GM23248 (cell line): ENCODE results near the gene NPC1. TPM values are rescaled to one million over a fixed set of nuclear protein-coding genes. Genes with fewer than 3 reads are reported as not detected.
"Not testable (repeated sequence)": the region's sequence is repeated elsewhere in the genome, so short reads cannot be mapped to it uniquely, and the experiment has no call there.

Source experiments
- DNase-seq: peaks from one replicate; pipeline ENCODE4 v3.0.0-alpha.2; 2015
- H2AFZ ChIP-seq: fragments of 200-600 bp; sonication (generic); 2 replicates; pipeline ENCODE4 v1.6.1; 2016; ENCODE audit warnings: antibody characterized with exemption
- H3F3A ChIP-seq: fragments of 200-600 bp; sonication (generic); 2 replicates; pipeline ENCODE4 v1.6.1; 2016; ENCODE audit warnings: mild to moderate bottlenecking, antibody characterized with exemption, mixed run types; ENCODE audit not compliant: insufficient read depth
- H3K27ac ChIP-seq: fragments of 200-600 bp; sonication (generic); 2 replicates; pipeline ENCODE4 v1.5.1; 2016; ENCODE audit warnings: mild to moderate bottlenecking
- H3K27me3 ChIP-seq: fragments of 200-600 bp; sonication (generic); replicated peaks from 2 replicates; pipeline ENCODE4 v1.6.1; 2016; ENCODE audit warnings: mild to moderate bottlenecking; ENCODE audit not compliant: insufficient read depth
- H3K36me3 ChIP-seq: fragments of 200-600 bp; sonication (generic); 2 replicates; pipeline ENCODE4 v1.6.1; 2016; ENCODE audit warnings: low read depth, mild to moderate bottlenecking
- H3K4me1 ChIP-seq: fragments of 200-600 bp; sonication (generic); 2 replicates; pipeline ENCODE4 v1.6.1; 2016; ENCODE audit warnings: mild to moderate bottlenecking; ENCODE audit not compliant: insufficient read depth
- H3K4me2 ChIP-seq: fragments of 200-600 bp; sonication (generic); one replicate; pipeline ENCODE4 v1.6.1; 2016; ENCODE audit warnings: mild to moderate bottlenecking; ENCODE audit not compliant: unreplicated experiment
- H3K4me3 ChIP-seq: fragments of 200-600 bp; sonication (generic); 2 replicates; pipeline ENCODE4 v1.5.1; 2016; ENCODE audit warnings: mild to moderate bottlenecking
- H3K79me2 ChIP-seq: fragments of 200-600 bp; sonication (generic); 2 replicates; pipeline ENCODE4 v1.6.1; 2016; ENCODE audit warnings: mild to moderate bottlenecking; ENCODE audit not compliant: insufficient read depth
- H3K9ac ChIP-seq: fragments of 200-600 bp; sonication (generic); 2 replicates; pipeline ENCODE4 v1.6.1; 2016; ENCODE audit warnings: mild to moderate bottlenecking
- H3K9me2 ChIP-seq: fragments of 200-600 bp; sonication (generic); 2 replicates; pipeline ENCODE4 v1.6.1; 2016; ENCODE audit warnings: mixed run types, mild to moderate bottlenecking, moderate library complexity; ENCODE audit not compliant: insufficient read depth
- H3K9me3 ChIP-seq: fragments of 200-600 bp; sonication (generic); one replicate; pipeline ENCODE4 v1.6.1; 2017; ENCODE audit warnings: low read depth
- H4K20me1 ChIP-seq: fragments of 200-600 bp; sonication (generic); 2 replicates; pipeline ENCODE4 v1.6.0; 2016; ENCODE audit not compliant: insufficient read depth
- EZH2 ChIP-seq: fragments of 200-600 bp; sonication (generic); IDR thresholded peaks from 2 replicates; pipeline ENCODE4 v1.6.1; 2018; ENCODE audit warnings: antibody characterized with exemption, mild to moderate bottlenecking; ENCODE audit not compliant: insufficient read depth, poor library complexity, severe bottlenecking
- EZH2phosphoT487 ChIP-seq: fragments of 200-600 bp; sonication (generic); IDR thresholded peaks from 2 replicates; pipeline ENCODE4 v1.6.1; 2018; ENCODE audit warnings: antibody characterized with exemption, moderate library complexity, mild to moderate bottlenecking, low read depth; ENCODE audit not compliant: insufficient read depth
- WGBS, 2 experiments: methylation state at CpG; one replicate each; pipeline ENCODE4 v1.1.6; 2015 to 2017; ENCODE audit warnings: low lambda C conversion rate in 2 of 2, low coverage in 1 of 2; ENCODE audit errors: missing lambda C conversion rate in 2 of 2; 5-methylcytosine and 5-hydroxymethylcytosine counted together
- in situ Hi-C: fragments of 300-500 bp; cut with MboI; formaldehyde crosslinking; loops from 2 replicates; pipeline ENCODE4 v1.15.0; 2020
- polyA plus RNA-seq: library from polyadenylated mRNA; unstranded; fragments of >200 nt; fragmentation: Nextera tagmentation; extraction: Ambion mirVana; gene quantifications from 2 replicates; pipeline ENCODE4 v1.2.1, GENCODE V29; 2016
- total RNA-seq: library from RNA; depleted of rRNA; stranded (reverse); fragments of >200 nt; shearing (Covaris generic); gene quantifications from 2 replicates; pipeline ENCODE4 v1.2.3, GENCODE V29; 2014

Gene NPC1
- total and polyA plus RNA-seq, 2 experiments from 2014 or later = 28.1 to 28.7 TPM

DNA sequence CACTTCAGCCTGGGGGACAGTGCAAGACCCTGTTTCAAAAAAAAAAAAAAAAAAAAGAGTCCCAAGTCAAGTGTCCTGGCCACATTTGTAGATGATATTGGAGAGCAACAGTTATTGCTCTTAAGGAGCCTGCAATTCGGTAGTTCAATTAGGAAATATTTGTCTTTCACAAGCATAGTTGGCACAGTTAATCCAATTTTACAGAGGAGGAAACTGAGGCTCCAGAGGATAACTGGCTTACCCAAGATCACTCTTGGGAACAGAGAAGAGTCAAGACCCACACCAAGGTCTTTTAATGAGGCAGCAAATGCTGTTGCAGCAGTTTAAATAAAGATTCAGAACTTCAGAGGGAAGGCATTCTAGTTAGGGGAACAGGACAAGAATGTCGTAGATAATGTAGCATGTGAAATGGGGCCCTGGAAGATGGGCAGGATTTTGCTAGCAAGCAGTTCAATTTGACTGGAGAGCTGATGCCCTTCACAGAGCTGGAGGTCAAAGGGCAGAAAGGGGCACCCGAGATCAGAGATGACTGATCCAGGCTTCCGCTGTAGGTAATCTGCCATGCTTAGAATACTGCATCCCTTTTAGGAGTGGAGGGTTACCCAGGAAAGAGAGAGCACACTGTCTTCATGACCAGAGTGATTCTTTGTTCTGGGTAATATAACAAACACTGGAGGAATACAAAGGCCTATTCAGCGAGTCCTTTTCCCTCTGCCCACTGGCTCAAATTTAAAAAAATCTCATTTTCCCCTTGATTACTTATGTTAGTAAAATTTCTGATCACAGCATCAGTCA lies 3.0 kb downstream of the NPC1 start:
- H3K4me1 ChIP-seq = peaks cover 56% of the 10 kb centered on the region
- peak overlapping the region; percentile 97 for H3K4me2 ChIP-seq
- in situ Hi-C loops = no loop called here
- no peaks in the 10 kb centered on the region for H3K27me3 ChIP-seq
- TF ChIP-seq EZH2 = no peak
- no peak for TF ChIP-seq EZH2phosphoT487
- DNase-seq = no peak
- peaks cover 70% of the 10 kb centered on the region for H3K79me2 ChIP-seq
- H3K36me3 ChIP-seq = no peaks in the 10 kb centered on the region
- no peak overlapping the region; the same call in 1 of the 2 replicates for H3K4me3 ChIP-seq
- 0 out of 2 replicates have a peak, but pooled peaks cover 4% of the 10 kb centered on the region for H4K20me1 ChIP-seq
- 80 to 85% methylated on average over 5 of the region's 5 CpGs for WGBS, 2 experiments
- H2AFZ ChIP-seq = no peak overlapping the region
- peaks cover 50% of the 10 kb centered on the region for H3F3A ChIP-seq
- no peaks in the 10 kb centered on the region for H3K9me2 ChIP-seq
- H3K27ac ChIP-seq = no peak overlapping the region
- no peak overlapping the region for H3K9ac ChIP-seq
- H3K9me3 ChIP-seq = no peaks in the 10 kb centered on the region

DNA sequence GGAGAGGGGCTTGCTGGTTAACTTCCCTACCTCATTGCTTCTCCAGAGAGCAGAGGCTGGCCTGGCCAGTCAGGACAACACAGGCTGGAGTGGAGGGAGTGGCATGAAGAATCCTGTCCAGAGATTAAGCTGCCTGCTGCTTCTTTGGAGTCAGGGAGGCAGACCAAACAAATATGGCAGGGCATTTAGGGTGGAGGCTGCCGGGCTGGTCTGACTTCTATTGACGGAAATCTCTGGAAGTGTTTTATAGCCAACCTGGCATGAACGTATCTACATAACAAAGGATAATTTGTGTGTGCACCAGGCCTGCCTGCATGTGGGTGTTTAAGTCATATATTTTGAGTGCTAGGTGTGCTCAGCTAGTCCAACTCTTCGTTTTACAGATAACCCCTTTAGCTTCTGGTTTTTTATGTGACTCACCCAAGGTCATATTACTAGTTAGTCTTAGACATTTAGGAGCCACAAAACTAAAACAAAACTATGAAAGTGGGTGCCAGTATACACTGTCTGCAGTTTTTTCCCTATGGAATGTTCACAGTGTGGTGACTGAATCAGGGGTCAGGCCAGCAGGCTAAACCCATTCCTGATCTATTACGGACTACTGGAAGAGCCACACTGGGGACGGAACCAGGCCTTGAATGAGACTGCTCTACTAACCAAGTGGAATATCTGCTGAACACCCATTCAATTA lies 5.5 kb downstream of the NPC1 start:
- WGBS, 2 experiments = 38 to 39% methylated on average over 6 of the region's 6 CpGs
- peak; percentile 89 for DNase-seq
- H3K36me3 ChIP-seq = no peaks in the 10 kb centered on the region
- TF ChIP-seq EZH2phosphoT487 (no peak), EZH2 (no peak)
- in situ Hi-C loops = no loop called here
- H4K20me1 ChIP-seq = 0 out of 2 replicates have a peak, but pooled peaks cover 4% of the 10 kb centered on the region
- H3K9me2 ChIP-seq = no peaks in the 10 kb centered on the region
- peaks cover 42% of the 10 kb centered on the region for H3F3A ChIP-seq
- H2AFZ ChIP-seq = no peak overlapping the region
- no peaks in the 10 kb centered on the region for H3K27me3 ChIP-seq
- no peaks in the 10 kb centered on the region for H3K9me3 ChIP-seq
- peaks cover 80% of the 10 kb centered on the region for H3K79me2 ChIP-seq
- peak overlapping the region; percentile 61 for H3K27ac ChIP-seq
- peak overlapping the region; percentile 23; the same call in 1 of the 2 replicates for H3K4me3 ChIP-seq
- peak overlapping the region; percentile 50 for H3K4me2 ChIP-seq
- peak overlapping the region; percentile 39 for H3K9ac ChIP-seq
- H3K4me1 ChIP-seq = peaks cover 56% of the 10 kb centered on the region

DNA sequence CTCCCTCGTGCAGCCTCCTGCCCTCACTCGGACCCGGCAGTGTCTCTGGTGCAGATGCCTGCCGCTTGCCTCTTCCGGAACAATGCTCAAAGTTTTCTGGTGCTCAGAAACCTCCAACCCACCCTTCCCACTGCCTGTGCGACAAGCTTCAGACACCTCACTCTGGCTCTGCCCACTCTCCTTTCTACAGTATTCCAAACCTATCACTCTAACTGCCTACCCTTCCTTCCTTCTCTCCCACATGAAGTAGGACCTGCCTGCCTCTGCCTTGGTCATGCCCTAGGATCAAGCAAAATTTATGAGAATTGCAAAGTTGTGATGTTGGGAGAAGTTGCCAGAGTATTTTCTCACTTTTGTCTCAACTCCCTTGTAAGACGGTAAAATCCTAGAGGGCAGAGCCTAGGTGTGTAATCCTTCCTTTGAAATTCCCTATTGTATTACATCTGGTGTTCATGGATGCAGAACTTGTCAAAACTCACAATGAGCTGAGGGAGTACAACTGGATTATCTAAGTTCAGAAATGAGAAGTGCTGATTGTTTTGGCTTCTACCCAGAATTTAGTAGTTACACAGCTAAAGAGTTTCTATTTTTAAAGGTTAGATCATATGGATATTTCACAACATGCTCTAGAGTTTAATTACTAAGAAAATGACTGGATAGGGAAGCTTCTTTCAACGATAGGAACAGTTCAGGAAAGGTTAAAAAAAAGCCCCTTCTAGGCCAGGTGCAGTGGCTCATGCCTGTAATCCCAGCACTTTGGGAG lies 7.2 kb downstream of the NPC1 start:
- Histone ChIP-seq H3K9me3 (no peaks in the 10 kb centered on the region), H3K79me2 (peaks cover 79% of the 10 kb centered on the region), H4K20me1 (0 out of 2 replicates have a peak, but pooled peaks cover 8% of the 10 kb centered on the region), H3K4me3 (no peak overlapping the region), H3F3A (peaks cover 44% of the 10 kb centered on the region), H3K4me2 (no peak overlapping the region), H3K9me2 (no peaks in the 10 kb centered on the region), H2AFZ (no peak overlapping the region), H3K4me1 (peaks cover 50% of the 10 kb centered on the region), H3K27me3 (no peaks in the 10 kb centered on the region), H3K36me3 (no peaks in the 10 kb centered on the region), H3K9ac (no peak overlapping the region), H3K27ac (no peak overlapping the region)
- TF ChIP-seq EZH2phosphoT487 = no peak
- TF ChIP-seq EZH2 = no peak
- DNase-seq = peak; percentile 71
- in situ Hi-C loops = no loop called here
- WGBS, 2 experiments = 84 to 85% methylated on average over 8 of the region's 8 CpGs

DNA sequence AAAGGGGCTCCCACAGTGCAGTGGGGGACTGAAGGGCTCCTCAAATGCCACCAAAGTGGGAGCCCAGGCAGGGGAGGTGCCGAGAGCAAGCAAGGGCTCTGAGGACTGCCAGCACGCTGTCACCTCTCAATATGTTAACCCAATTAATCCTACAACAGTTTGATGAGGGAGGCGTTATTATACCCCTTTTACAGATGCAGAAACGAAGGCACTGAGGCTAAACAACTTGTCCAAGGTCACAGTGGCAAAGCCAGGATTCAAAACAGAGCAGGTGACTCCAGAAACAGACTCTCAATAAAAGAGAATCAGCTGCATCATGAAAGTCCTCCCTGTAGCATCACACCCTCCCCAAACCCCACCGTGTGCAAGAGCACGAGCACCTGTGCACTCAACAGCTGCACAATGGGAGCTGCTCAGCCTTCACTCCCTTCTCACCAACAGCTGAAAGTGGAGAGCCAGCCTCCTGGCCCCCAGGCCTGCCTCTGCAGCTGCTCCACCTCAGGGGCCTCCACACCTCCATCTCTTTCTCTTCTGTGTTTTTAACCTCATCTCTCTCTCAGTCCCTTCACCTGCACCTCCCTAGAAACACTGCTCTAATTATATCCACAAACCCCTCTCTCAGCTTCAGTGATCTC lies 8.1 kb downstream of the NPC1 start:
- 0 out of 2 replicates have a peak, but pooled peaks cover 8% of the 10 kb centered on the region for H4K20me1 ChIP-seq
- no peak for DNase-seq
- TF ChIP-seq EZH2phosphoT487 (no peak), EZH2 (no peak)
- H3K27me3 ChIP-seq = no peaks in the 10 kb centered on the region
- no peak overlapping the region for H3K4me3 ChIP-seq
- no peaks in the 10 kb centered on the region for H3K9me3 ChIP-seq
- peaks cover 51% of the 10 kb centered on the region for H3K4me1 ChIP-seq
- no peaks in the 10 kb centered on the region for H3K36me3 ChIP-seq
- H3K9me2 ChIP-seq = no peaks in the 10 kb centered on the region
- H2AFZ ChIP-seq = no peak overlapping the region
- H3K4me2 ChIP-seq = no peak overlapping the region
- 98 to 100% methylated on average over 6 of the region's 6 CpGs for WGBS, 2 experiments
- peaks cover 77% of the 10 kb centered on the region for H3K79me2 ChIP-seq
- no peak overlapping the region for H3K27ac ChIP-seq
- H3K9ac ChIP-seq = no peak overlapping the region
- in situ Hi-C loops = no loop called here
- H3F3A ChIP-seq = peaks cover 53% of the 10 kb centered on the region

DNA sequence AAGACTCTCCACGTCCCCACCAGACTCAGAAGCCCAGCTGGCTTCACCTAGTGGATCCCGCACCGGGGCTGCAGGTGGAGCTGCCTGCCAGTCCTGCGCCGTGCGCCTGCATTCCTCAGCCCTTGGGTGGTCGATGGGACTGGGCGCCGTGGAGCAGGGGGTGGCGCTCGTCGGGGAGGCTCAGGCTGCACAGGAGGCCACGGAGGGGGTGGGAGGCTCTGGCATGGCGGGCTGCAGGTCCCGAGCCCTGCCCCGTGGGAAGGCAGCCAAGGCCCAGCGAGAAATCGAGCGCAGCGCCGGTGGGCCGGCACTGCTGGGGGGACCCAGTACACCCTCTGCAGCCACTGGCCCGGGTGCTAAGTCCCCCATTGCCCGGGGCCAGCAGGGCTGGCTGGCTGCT lies 8.8 kb downstream of the NPC1 start:
- Histone ChIP-seq H3K4me1 (peaks cover 49% of the 10 kb centered on the region), H3F3A (peaks cover 59% of the 10 kb centered on the region), H3K79me2 (peaks cover 77% of the 10 kb centered on the region)
- 96 to 98% methylated on average over 11 to 21 of the region's 24 CpGs for WGBS, 2 experiments
- H3K27me3 ChIP-seq, H3K4me3 ChIP-seq, H3K4me2 ChIP-seq, H3K9me2 ChIP-seq, H4K20me1 ChIP-seq, DNase-seq, H2AFZ ChIP-seq, H3K9me3 ChIP-seq, H3K36me3 ChIP-seq, H3K9ac ChIP-seq, H3K27ac ChIP-seq, in situ Hi-C loops: not testable (repeated sequence)
